Measurements from ENCODE around the gene FOXB2.

- no peak for TF ChIP-seq CTCF (IDR thresholded peaks at IDR 0.05)
- TF ChIP-seq POLR2A (IDR thresholded peaks at IDR 0.05; ENCODE audit: low read depth): no peak
- no peak for TF ChIP-seq EP300 (IDR thresholded peaks at IDR 0.05)
- no peak for TF ChIP-seq POLR2AphosphoS5 (IDR thresholded peaks at IDR 0.05)
Observed at GRCh38 chr9:77040340-77040739, 20.9 kb downstream of the FOXB2 start.
